GM19351 (cell line): ENCODE measurements around the gene ADAMTS13.

ENCODE experiments used
- ATAC-seq: cut with Tn5 transposase; IDR thresholded peaks from one replicate; pipeline ENCODE4 v1.9.1; 2021; ENCODE audit warnings: mild to moderate bottlenecking, moderate library complexity; ENCODE audit not compliant: unreplicated experiment

The ADAMTS13 gene

GRCh38 chr9:133488686-133489252 is 66.6 kb downstream of the ADAMTS13 start:
- ATAC-seq = no peak

GRCh38 chr9:133489253-133490190 is 67.4 kb downstream of the ADAMTS13 start:
- ATAC-seq = no peak

DNA sequence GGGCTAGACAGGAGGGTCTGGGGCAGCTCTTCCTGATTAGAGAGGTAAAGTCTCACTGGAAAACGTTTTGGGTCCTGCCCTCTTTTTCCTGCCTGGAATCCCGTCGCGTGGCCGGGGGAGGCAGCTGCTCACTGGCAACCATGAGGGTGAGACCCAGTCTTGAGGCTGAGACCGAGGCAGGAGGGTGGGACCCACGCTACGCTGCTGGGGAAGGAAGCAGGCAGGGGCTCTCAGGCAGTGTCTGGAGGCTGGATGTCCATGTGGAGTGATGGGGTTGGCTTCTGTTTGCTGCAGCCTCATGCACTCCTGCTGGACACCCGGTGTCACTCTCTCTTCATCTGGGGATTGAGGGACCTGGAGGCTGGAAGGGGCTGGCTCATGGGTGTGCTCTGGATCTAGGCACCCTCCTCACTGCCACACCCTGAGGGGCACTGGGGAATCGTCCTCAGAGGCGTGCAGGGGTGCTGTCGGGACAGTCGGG is 68.1 kb downstream of the ADAMTS13 start:
- ATAC-seq = no peak

DNA sequence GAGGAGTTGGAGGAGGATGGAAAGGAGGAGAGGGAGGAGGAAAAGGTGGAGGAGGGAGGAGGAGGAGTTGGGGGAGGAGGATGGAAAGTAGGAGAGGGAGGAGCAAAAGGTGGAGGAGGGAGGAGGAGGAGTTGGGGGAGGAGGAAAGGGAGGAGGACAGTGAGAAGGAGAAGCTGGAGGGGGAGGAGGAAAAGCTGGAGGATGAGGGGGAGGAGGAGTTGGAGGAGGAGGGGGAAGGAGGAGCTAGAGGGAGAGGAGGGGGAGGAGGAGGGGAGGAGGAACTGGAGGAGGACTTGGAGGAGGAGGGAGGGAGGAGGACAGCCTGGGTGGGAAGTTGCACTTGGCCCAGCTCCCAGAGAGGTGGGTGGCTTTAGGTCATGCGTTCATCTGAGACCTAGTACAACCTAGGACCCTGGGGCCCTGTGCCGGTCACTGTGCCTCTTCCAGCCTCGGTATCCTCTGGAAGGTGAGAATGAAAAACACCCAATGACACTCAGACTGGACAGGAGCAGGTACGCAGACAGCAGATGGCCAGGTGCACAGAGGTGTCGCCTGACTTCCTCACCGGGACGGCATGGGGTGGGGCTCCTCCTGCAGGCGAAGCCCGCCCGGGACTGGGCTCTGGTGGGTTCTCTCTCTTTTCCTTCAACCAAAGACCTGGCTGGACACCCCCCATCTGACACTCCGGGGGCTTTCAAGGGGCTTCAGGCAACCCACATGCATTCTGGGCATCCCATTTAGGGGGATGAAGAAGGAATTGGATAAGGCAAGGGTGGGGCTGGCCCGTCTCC is 68.9 kb downstream of the ADAMTS13 start:
- ATAC-seq = no peak

DNA sequence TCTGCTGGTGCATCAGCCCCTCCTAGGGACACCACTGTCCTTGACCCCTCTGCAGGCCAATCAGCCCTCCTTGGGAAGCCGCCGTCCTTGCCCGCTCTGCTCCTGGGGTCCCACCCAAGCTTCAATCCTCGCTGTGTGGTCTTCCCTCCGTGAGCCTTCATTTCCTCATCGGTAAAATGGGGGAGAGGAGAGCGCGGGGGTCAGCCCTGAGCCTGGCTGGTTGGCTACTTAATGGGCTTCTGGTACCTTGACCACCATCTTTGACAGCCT is 69.4 kb downstream of the ADAMTS13 start:
- ATAC-seq = no peak

GRCh38 chr9:133492061-133493021 is 70.2 kb downstream of the ADAMTS13 start:
- ATAC-seq = no peak

GRCh38 chr9:133493428-133493827 is 71.3 kb downstream of the ADAMTS13 start:
- ATAC-seq = no peak

- ATAC-seq = no peak
Measured at GRCh38 chr9:133493845-133494540, 71.8 kb downstream of the ADAMTS13 start.

DNA sequence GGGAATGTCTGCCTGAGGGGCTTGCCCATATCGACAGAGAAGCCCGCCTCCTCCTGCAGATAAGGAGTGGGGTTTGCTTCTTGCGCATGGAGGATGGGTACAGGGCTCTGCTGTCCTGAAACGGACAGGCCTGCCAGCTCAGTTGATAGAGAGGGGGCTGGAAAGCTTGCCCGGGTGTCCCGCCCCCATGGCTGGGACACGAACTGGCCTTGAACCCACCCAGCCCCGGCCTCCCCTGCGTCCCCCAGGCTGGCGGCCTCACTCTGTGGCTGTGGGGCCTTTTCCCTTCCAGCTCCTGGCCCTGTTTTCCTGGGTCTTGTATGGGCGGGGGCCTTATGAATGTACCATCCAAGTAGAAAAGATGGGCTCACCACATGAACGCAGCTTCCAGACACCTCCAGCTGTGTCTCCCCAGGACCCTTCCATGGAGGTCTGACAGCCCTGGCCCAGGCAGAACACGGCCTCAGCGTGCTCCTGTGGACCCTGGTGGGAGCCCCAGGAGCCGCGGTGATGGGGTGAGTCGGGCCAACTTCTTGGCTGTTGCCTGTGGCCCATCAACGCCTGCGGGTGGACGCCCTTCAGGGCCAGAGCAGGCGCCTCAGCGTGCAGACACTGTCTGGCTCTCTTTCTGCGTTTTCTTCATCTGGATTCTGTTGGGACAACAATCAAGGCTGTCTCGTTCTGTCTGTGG is 72.6 kb downstream of the ADAMTS13 start:
- ATAC-seq = no peak

- ATAC-seq = no peak
Measured at GRCh38 chr9:133495327-133496293, 73.4 kb downstream of the ADAMTS13 start.

GRCh38 chr9:133496861-133497842 is 75.0 kb downstream of the ADAMTS13 start:
- ATAC-seq = no peak

- ATAC-seq = no peak
Measured at GRCh38 chr9:133499132-133499891, 77.1 kb downstream of the ADAMTS13 start.

GRCh38 chr9:133499892-133500270 is 77.7 kb downstream of the ADAMTS13 start:
- ATAC-seq = no peak

GRCh38 chr9:133502112-133502511 is 79.9 kb downstream of the ADAMTS13 start:
- no peak for ATAC-seq

DNA sequence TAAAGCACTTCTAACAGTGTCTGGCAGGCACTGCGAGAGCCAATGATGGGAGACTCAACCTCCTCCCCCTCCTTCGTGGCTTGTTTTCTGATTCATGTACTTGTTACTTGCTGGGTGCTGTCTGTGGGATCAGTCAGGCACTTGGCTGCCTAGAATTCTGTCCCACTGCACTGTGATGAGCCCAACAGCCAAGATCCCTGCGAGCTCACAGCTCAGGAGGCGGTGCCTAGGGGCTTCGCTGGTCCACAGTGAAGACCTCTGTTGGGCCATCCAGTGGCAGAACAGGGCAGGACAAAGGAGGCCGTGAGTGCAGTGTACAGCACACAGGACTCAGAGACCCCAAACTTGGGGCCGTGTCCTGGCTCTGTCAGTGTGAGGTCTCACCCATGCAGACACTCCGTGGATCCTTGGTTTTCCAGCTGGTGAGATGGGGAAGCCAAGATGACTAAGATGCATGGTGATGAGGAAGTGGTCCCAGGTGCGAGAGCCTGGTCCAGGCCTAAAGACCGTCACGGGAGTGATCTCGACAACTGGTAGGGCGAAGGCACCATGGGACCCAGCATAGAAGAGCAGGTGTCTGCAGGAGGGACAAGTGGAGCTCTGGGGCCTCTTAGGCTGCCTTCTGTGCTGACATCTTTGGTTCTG is 83.1 kb downstream of the ADAMTS13 start:
- no peak for ATAC-seq
